Nephron (organoid): ENCODE measurements around the gene FPGT.
"Not testable (repeated sequence)": the region's sequence is repeated elsewhere in the genome, so short reads cannot be mapped to it uniquely, and the experiment has no call there.

Source experiments
- H3K27ac Mint-ChIP-seq, 3 experiments: 2 replicates each; pipeline ENCODE4 v1.8.0; 2020; ENCODE audit warnings: mixed read lengths in 3 of 3, mild to moderate bottlenecking in 2 of 3, moderate library complexity in 1 of 3
- H3K27me3 Mint-ChIP-seq: 2 replicates; pipeline ENCODE4 v1.8.0; 2021; ENCODE audit warnings: low read depth, mild to moderate bottlenecking, moderate library complexity, mixed read lengths
- H3K36me3 Mint-ChIP-seq: 2 replicates; pipeline ENCODE4 v1.8.0; 2020; ENCODE audit warnings: low read depth, mixed read lengths
- H3K4me1 Mint-ChIP-seq: 2 replicates; pipeline ENCODE4 v1.8.0; 2020; ENCODE audit warnings: mixed read lengths
- H3K4me3 Mint-ChIP-seq, 3 experiments: 2 replicates each; pipeline ENCODE4 v1.8.0; 2020; ENCODE audit warnings: mild to moderate bottlenecking in 3 of 3, mixed read lengths in 3 of 3, moderate library complexity in 2 of 3
- H3K9me3 Mint-ChIP-seq: 2 replicates; pipeline ENCODE4 v1.8.0; 2020; ENCODE audit warnings: mixed read lengths
- TF ChIP-seq, protein P1 (sequence below), 3 experiments: fragments of 200-600 bp; sonication (generic); IDR thresholded peaks; one replicate each; pipeline ENCODE4 v1.5.0; 2021; ENCODE audit warnings: antibody characterized with exemption in 3 of 3; ENCODE audit not compliant: unreplicated experiment in 3 of 3

Gene FPGT

DNA sequence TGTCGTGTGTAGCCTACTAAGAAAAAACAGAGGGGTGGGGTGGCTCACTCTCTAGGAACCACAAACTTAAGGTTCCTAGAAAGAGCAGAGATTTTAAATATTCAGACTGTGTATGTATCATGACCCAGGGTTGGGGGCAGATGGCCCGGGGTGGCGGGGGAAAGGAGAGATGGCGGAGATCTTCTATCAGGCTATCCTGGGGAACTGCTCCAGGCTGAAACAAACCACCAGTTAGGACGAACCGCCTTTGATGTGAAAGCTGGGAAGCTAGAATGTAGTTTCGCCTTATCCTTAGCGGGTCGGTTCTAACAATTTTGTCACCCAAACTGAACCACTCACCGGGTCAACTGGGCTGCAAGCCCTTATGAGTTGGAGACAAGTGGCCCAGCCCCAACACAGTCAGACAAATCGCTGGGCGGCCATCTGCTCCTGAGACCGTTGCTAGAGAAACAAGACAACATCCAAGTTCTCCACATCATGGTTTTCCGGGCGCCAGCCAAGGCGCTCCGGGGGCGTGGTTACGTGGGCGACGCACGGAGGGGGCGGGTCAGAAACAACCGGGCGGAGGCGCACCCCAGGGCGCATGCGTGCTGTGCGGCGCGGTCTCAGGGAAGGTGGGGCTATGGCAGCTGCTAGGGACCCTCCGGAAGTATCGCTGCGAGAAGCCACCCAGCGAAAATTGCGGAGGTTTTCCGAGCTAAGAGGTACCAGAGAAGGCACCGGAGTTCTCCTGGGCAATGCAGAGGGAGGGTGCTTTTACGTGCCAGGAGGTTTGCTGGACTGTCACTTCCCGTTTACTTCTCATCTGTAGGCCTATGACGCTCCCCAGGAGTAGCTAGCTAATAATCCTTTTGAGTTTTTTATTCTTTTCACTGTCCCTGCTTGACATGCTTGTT lies at the start of gene FPGT, which contains the start of gene LRRIQ3:
FPGT (plus strand) TSS at position 586 of the 896 bp plus-strand sequence; CDS start at position 623, 37 bp downstream.
LRRIQ3 (minus strand) TSS at position 520 of the 896 bp plus-strand sequence. CDS start 14,492 bp downstream, outside the sequence.
- peak within 1 kb of the TSS; percentile 88 to 93 (median 89) for H3K4me3 Mint-ChIP-seq
- no peaks in the 10 kb centered on the region for H3K9me3 Mint-ChIP-seq
- H3K36me3 Mint-ChIP-seq, result peaks cover 7% of the 10 kb centered on the region
- TF ChIP-seq, protein P1, sequence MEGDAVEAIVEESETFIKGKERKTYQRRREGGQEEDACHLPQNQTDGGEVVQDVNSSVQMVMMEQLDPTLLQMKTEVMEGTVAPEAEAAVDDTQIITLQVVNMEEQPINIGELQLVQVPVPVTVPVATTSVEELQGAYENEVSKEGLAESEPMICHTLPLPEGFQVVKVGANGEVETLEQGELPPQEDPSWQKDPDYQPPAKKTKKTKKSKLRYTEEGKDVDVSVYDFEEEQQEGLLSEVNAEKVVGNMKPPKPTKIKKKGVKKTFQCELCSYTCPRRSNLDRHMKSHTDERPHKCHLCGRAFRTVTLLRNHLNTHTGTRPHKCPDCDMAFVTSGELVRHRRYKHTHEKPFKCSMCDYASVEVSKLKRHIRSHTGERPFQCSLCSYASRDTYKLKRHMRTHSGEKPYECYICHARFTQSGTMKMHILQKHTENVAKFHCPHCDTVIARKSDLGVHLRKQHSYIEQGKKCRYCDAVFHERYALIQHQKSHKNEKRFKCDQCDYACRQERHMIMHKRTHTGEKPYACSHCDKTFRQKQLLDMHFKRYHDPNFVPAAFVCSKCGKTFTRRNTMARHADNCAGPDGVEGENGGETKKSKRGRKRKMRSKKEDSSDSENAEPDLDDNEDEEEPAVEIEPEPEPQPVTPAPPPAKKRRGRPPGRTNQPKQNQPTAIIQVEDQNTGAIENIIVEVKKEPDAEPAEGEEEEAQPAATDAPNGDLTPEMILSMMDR (IDR thresholded peaks at IDR 0.05; ENCODE audit: unreplicated experiment in 3 of 3), result no peak
- peaks cover 10% of the 10 kb centered on the region for H3K4me1 Mint-ChIP-seq
- peak within 1 kb of the TSS; percentile 92 to 98 (median 94) for H3K27ac Mint-ChIP-seq
- H3K27me3 Mint-ChIP-seq, result no peaks in the 10 kb centered on the region

DNA sequence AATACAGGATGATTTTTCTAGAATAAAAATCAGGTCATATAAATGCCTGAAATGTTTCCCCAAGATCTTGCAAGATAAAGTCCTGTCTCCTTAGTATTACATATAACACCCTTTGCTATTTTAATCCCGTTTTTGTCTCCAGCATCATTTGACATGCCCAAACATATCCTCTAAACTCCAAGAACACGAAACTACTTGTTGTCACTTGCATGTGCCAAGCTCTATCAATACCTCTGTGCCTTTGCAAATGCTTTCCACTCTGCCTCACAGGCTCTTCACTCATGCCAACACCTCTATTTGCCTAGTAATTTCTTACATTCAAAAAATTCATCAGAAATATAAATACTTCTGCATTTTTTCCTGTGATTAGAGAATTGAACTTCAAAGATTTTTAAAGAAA lies 38.0 kb upstream of the FPGT start:
- H3K27me3 Mint-ChIP-seq, result no peaks in the 10 kb centered on the region
- no peaks in the 10 kb centered on the region for H3K4me1 Mint-ChIP-seq
- no peaks in the 10 kb centered on the region for H3K9me3 Mint-ChIP-seq
- TF ChIP-seq, protein P1 (IDR thresholded peaks at IDR 0.05; ENCODE audit: unreplicated experiment in 3 of 3), result no peak
- H3K27ac Mint-ChIP-seq, result no peak overlapping the region
- H3K36me3 Mint-ChIP-seq, result no peaks in the 10 kb centered on the region
- no peak overlapping the region for H3K4me3 Mint-ChIP-seq

DNA sequence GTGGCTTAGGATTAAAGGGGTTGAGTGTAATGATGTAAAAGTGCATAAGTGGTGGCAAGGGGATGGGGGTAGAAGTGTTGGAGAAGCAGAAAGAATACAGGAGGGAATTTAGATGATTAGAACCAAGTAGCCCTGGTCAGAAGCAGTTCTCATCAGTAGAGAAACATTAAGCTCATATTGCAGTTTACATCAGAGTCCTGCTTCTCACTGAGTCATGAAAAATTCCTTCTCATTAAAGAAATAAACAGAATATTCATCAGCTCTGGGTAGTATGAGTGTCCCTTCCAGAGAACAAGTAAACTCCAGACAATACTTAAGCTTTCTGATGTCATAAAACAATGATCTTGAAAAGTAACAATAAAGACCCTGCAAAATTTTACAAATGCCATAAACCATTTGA lies 36.5 kb upstream of the FPGT start:
- TF ChIP-seq, protein P1 (IDR thresholded peaks at IDR 0.05; ENCODE audit: unreplicated experiment in 3 of 3), result no peak
- H3K4me3 Mint-ChIP-seq, result no peak overlapping the region

DNA sequence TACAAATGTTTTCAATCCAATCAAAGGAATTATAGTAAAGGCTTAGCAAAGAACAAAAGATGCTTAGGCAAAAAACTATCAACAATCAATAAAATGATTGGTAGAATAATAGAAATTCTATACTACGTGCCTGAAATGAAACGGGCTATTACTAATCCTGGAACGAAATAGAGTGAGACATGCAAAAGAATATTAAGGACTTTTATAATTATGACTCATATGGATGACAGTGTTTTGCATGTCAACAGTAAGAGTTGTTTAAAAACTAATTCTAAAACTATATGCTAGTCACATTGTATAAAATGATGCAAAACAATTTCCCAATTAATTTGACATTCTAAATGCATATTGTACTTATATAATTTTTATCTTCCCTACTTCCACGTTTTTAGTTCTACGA lies 35.7 kb upstream of the FPGT start:
- TF ChIP-seq, protein P1 (IDR thresholded peaks at IDR 0.05; ENCODE audit: unreplicated experiment in 3 of 3), result no peak
- H3K27me3 Mint-ChIP-seq, result no peaks in the 10 kb centered on the region

More for the DNA sequence above, 36.5 kb upstream of the FPGT start:
- Mint-ChIP-seq H3K4me1 (no peaks in the 10 kb centered on the region), H3K27ac (no peak overlapping the region), H3K36me3 (no peaks in the 10 kb centered on the region), H3K27me3 (no peaks in the 10 kb centered on the region), H3K9me3 (no peaks in the 10 kb centered on the region)

DNA sequence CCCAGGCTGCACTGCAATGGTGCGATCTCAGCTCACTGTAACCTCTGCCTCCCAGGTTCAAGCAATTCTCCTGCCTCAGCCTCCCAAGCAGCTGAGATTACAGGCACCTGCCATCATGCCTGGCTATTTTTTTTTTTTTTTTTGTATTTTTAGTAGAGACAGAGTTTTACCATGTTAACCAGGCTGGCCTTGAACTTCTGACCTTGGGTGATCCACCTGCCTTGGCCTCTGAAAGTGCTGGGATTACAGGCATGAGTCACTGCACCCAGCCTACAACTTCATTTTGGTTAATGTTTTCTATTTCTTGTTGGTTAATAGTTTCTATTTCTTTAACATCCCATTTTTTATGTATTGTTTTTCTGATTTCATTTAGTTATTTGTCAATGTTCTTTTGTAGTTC lies 23.6 kb upstream of the FPGT start:
- H3K4me1 Mint-ChIP-seq, H3K27me3 Mint-ChIP-seq, H3K27ac Mint-ChIP-seq, H3K9me3 Mint-ChIP-seq, H3K4me3 Mint-ChIP-seq, H3K36me3 Mint-ChIP-seq: not testable (repeated sequence)

More for the DNA sequence above, 35.7 kb upstream of the FPGT start:
- H3K36me3 Mint-ChIP-seq, result no peaks in the 10 kb centered on the region
- no peaks in the 10 kb centered on the region for H3K4me1 Mint-ChIP-seq
- no peak overlapping the region for H3K4me3 Mint-ChIP-seq
- no peak overlapping the region for H3K27ac Mint-ChIP-seq
- no peaks in the 10 kb centered on the region for H3K9me3 Mint-ChIP-seq

DNA sequence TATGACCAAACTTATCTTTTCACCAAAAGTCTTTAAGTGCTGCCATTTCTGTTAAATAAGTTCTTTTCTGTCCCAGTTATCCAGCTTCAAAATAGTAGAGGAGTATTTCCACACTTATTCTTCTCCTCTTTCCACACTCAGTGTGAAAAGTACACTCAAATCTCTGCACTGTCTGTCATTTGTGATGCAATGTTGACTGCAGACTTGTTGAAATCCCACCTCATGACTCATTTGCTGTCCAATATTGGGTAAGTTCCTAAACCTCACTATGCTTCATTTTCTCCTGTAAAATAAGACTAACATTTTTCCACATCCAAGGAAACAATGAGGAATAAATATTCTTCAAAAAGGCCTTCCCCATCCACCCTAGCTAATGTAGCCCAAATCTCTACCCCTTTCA lies 17.6 kb upstream of the FPGT start:
- TF ChIP-seq, protein P1 (IDR thresholded peaks at IDR 0.05; ENCODE audit: unreplicated experiment in 3 of 3), result no peak
- no peak overlapping the region for H3K4me3 Mint-ChIP-seq
- H3K27ac Mint-ChIP-seq, result no peak overlapping the region
- H3K9me3 Mint-ChIP-seq, result no peaks in the 10 kb centered on the region
- H3K27me3 Mint-ChIP-seq, result no peaks in the 10 kb centered on the region
- H3K36me3 Mint-ChIP-seq, result no peaks in the 10 kb centered on the region
- no peaks in the 10 kb centered on the region for H3K4me1 Mint-ChIP-seq
